Stimulated activated CD4-positive, alpha-beta T cell treated with anti-CD3 and anti-CD28 coated beads, TNF-alpha, amount 100 ng/mL, for 4 hours (primary cell): ENCODE measurements around the gene DNAL1.
A peak's percentile ranks its signal among the peaks of the same experiment; 100 is the strongest.

ENCODE experiments used
- DNase-seq, 3 experiments: peaks; one replicate each; pipeline ENCODE4 v3.0.0-alpha.2; 2020; ENCODE audit warnings: low read depth in 3 of 3

Gene DNAL1

GRCh38 chr14:73724696-73725095 lies 79.9 kb downstream of the DNAL1 start:
- no peak for DNase-seq

- DNase-seq = no peak
Observed at GRCh38 chr14:73725116-73726024, 80.6 kb downstream of the DNAL1 start.

- DNase-seq = no peak
Observed at GRCh38 chr14:73726025-73726961, 81.5 kb downstream of the DNAL1 start.

- DNase-seq = no peak
Observed at GRCh38 chr14:73727166-73727565, 82.4 kb downstream of the DNAL1 start.

- peak; percentile 65 to 84 (median 83) for DNase-seq
Observed at GRCh38 chr14:73728717-73729330, 84.0 kb downstream of the DNAL1 start.

- no peak for DNase-seq
Observed at GRCh38 chr14:73729556-73730265, 84.9 kb downstream of the DNAL1 start.

GRCh38 chr14:73731111-73731510 lies 86.3 kb downstream of the DNAL1 start:
- DNase-seq = no peak

GRCh38 chr14:73732006-73732405 lies 87.2 kb downstream of the DNAL1 start:
- no peak for DNase-seq

GRCh38 chr14:73736842-73737241 lies 92.1 kb downstream of the DNAL1 start:
- no peak for DNase-seq

GRCh38 chr14:73738518-73739173 lies 93.9 kb downstream of the DNAL1 start:
- no peak for DNase-seq

- no peak for DNase-seq
Observed at GRCh38 chr14:73739174-73739898, 94.5 kb downstream of the DNAL1 start.

GRCh38 chr14:73739899-73740617 lies 95.3 kb downstream of the DNAL1 start:
- no peak for DNase-seq

- no peak for DNase-seq
Observed at GRCh38 chr14:73740618-73741326, 96.0 kb downstream of the DNAL1 start.

GRCh38 chr14:73741386-73741875 lies 96.6 kb downstream of the DNAL1 start:
- DNase-seq = peak in 2 of 3 experiments; percentile 52 to 56

GRCh38 chr14:73741876-73742519 lies 97.2 kb downstream of the DNAL1 start:
- DNase-seq = no peak

- DNase-seq = no peak
Observed at GRCh38 chr14:73742520-73743238, 97.9 kb downstream of the DNAL1 start.

GRCh38 chr14:73743431-73743931 lies 98.7 kb downstream of the DNAL1 start:
- DNase-seq = no peak
